Fibroblast of the aortic adventitia (primary cell): ENCODE measurements around the gene PPT1. TPM values are rescaled to one million over a fixed set of nuclear protein-coding genes. Genes with fewer than 3 reads are reported as not detected.
"Not testable (repeated sequence)": the region's sequence is repeated elsewhere in the genome, so short reads cannot be mapped to it uniquely, and the experiment has no call there.

Experiments used
- DNase-seq: peaks from one replicate; pipeline ENCODE4 v3.0.0-alpha.2; 2010; ENCODE audit warnings: low read depth
- H3K4me3 ChIP-seq: 2 replicates; pipeline ENCODE4 v1.5.1; 2011; ENCODE audit warnings: low read depth, mild to moderate bottlenecking, control low read depth, low read length, moderate library complexity
- total RNA-seq: library from RNA; depleted of rRNA; stranded (reverse); fragments of >200 nt; gene quantifications from 2 replicates; pipeline ENCODE4 v1.2.3, GENCODE V29; 2012; ENCODE audit warnings: low replicate concordance
- TF ChIP-seq, protein P1 (sequence below): IDR thresholded peaks from 2 replicates; pipeline ENCODE4 v1.5.1; 2011; ENCODE audit warnings: mild to moderate bottlenecking, low read length, control low read depth, inconsistent platforms; ENCODE audit not compliant: insufficient read depth

The PPT1 gene
- total RNA-seq, 1 donor, result 44.2 TPM

DNA sequence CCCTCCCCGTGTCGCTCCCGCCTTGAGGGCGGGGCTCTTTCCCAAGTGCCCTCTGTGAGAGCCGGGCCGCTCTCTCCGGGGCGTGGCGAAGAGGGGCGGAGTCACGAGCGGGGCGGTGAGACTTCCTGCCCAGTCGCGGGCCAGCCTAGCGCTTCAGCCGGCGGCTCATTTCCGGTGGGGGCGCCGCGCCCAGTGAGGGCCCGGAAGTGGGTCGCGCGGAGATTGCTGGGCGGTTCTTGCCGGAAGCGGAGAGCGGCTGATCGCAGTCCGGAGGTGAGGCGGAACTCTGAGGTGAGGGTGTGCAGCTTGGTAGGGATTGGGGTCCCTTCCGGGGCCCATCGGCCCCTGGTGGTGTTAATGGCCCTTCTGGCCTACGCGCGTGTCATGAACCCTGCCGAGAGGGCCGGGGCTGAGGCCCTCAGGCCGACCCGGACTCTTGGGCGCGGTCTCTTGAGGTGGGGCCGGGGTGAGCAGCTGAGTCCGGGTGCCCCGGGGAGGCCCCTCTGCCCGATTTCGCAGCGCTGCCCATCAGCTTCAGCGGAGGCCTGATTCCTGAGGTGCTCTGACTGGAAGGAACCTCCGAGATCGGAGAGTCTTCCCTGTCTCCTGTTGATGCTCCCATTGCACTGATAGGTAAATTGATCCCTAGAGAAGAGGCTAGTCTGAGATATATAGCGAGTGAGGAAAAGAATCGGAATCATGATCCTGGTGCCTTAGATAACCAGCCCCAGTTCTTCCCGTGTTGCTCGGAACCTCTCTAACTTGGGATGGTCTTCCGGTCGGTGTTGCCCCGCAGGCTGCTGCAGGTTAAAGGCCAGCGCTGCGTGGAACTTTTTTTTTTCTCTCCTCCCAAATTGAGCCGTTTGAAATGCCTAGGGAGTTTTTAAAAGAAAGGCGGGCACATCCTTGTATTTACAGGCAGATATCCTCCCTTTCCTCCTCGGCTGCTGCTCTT, 56.3 kb downstream of the PPT1 start, which contains the start of gene CAP1:
Gene CAP1, plus strand, starts transcription at position 219 of the 955 bp plus-strand sequence. CDS start 18,618 bp downstream, outside the sequence.
- TF ChIP-seq, protein P1, sequence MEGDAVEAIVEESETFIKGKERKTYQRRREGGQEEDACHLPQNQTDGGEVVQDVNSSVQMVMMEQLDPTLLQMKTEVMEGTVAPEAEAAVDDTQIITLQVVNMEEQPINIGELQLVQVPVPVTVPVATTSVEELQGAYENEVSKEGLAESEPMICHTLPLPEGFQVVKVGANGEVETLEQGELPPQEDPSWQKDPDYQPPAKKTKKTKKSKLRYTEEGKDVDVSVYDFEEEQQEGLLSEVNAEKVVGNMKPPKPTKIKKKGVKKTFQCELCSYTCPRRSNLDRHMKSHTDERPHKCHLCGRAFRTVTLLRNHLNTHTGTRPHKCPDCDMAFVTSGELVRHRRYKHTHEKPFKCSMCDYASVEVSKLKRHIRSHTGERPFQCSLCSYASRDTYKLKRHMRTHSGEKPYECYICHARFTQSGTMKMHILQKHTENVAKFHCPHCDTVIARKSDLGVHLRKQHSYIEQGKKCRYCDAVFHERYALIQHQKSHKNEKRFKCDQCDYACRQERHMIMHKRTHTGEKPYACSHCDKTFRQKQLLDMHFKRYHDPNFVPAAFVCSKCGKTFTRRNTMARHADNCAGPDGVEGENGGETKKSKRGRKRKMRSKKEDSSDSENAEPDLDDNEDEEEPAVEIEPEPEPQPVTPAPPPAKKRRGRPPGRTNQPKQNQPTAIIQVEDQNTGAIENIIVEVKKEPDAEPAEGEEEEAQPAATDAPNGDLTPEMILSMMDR, result no peak
- H3K4me3 ChIP-seq, result peak within 1 kb of the TSS; percentile 98
- peak; percentile 96 for DNase-seq

DNA sequence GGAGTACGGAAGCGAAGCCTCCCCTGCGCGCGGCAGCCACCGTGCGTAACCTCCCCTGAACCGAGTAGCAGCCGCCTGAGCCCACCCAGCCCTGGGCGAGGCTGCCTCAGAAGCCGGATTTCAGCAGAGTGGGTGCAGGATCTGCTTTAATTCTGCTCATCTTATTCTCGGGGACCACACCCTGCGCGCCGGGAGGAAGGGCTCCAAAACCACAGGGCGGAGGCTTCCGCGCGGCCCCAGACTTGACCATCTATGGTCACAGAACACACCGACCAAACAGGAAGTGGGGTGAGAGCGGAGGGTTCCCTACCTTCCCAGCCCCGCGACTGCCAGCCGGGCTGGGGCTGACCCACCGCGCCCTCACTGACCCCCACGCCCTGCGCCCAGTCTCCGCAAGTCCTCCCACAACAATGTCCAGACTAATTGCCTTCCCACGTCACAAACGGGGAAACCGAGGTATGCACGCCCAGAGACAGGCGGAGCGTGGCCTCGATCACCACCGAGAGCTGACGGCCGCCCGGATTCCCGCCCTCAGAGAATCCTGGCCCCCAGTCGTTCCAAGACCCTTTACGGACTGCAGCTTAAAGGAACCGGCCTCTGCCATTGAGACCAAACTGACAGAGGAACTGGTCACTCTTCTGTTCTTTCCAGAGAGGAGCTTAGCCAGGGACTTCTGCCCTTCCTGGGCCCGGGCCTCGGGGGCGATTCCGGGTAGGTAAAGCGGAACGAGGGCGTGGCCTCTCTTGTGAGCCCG, 57.1 kb downstream of the PPT1 start:
- peak; percentile 81 for DNase-seq

DNA sequence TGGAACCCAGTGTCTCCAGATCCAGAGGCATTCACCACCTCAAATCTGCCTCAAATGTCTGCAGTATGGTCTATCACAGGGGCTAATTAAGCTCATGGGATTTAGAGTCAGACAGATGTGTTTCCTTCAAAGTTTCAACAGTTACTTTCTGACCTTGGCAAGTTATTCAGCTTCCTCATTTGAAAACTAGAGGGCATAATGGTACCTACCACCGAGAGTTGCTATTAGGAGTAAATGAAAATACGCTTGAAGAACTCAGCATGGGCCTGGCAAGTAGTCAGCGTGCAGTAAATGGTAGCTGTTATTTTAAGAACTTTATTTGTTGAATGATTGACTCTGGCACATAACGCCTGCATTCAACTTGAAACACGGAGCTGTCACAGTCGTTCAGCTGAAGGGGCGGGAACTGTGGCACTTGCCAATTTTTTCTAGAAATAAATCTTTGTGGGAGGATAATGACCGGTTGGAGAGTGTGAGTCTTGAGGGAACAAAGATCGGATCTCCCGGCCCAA, 57.8 kb downstream of the PPT1 start:
- DNase-seq, result no peak

More for the DNA sequence above, 57.1 kb downstream of the PPT1 start:
- H3K4me3 ChIP-seq, result peak overlapping the region; percentile 81
- TF ChIP-seq, protein P1, result no peak

DNA sequence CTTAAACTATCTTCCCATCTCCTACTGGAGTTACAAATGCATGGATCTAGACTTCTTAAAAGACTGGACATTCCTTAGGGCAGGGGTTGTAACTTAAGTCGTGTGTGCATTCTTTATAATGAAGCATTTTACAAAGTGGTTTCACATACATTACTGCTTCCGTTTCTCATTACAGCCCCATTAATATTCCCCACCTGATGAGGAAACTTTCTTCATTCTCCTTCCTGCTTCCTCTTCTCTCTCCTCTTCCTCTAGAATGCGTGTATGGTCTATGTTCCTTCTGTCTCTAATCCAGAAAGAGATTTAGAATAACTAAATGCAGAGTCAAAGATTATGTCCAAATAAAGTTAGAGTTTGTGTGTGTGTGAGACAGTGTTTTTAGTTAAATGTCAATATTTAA, 58.4 kb downstream of the PPT1 start:
- no peak for DNase-seq

More for the DNA sequence above, 57.8 kb downstream of the PPT1 start:
- TF ChIP-seq, protein P1, result no peak
- peak overlapping the region; percentile 81 for H3K4me3 ChIP-seq

DNA sequence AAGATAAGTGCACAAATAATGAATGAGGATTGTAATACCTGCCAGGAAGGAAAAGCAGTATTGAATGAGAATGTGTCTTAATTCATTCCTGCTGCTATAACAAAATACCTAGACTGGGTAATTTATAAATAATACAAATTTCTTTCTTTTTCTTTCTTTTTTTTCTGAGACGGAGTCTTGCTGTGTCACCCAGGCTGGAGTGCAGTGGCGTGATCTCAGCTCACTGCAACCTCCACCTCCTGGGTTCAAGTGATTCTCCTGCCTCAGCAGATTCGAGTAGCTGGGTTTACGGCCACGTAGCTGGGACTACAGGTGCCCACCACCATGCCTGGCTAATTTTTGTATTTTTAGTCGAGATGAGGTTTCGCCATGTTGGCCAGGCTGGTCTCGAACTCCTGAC, 59.8 kb downstream of the PPT1 start:
- H3K4me3 ChIP-seq, DNase-seq: not testable (repeated sequence)

More for the DNA sequence above, 58.4 kb downstream of the PPT1 start:
- TF ChIP-seq, protein P1, result no peak
- no peak overlapping the region for H3K4me3 ChIP-seq

DNA sequence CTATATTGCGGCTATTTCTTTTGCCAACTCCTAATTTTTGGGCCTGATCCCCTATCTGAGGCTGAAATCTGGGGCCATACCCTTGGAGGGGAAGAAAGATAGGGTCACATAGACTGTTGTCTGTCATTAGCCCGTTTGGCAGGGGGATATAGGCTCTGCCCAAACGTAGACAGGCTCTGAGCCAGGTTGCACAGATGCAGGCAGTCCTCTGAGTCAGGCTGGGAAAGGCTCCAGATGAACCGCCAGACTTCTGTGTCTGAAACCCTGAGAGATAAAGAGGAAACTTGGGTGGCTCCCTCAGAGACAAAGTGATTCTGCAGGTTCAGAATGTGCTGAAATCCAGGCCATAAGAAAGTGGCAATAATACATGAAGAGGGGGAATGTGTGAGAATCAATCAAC, 60.5 kb downstream of the PPT1 start:
- TF ChIP-seq, protein P1, result no peak
- H3K4me3 ChIP-seq, result no peak overlapping the region
- peak; percentile 91 for DNase-seq

DNA sequence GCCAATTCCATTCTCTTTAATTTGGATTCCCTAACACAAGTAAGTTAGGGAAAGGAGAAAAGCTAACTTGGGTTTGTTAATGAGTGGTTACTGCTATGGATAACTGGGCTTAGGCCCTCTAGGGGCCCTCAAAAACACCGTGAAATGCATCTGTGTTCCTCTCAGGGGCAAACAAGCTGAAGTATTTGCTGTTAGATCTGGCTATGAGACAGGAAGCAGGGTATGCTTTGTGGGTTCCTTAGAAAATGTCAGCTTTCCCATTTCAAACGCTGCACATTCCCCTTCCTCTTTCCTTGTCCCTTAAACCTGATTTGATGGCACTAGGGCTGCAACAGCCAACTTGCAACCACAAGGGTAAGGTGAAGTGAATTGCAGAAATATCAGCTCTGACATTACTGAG, 62.2 kb downstream of the PPT1 start:
- H3K4me3 ChIP-seq, result no peak overlapping the region
- TF ChIP-seq, protein P1, result no peak
- DNase-seq, result no peak
